HG02938 (cell line): ENCODE measurements around the gene LAMA2.

Experiments used
- ATAC-seq: cut with Tn5 transposase; IDR thresholded peaks from one replicate; pipeline ENCODE4 v1.9.1; 2021; ENCODE audit warnings: mild to moderate bottlenecking, moderate library complexity; ENCODE audit not compliant: unreplicated experiment

Gene LAMA2

DNA sequence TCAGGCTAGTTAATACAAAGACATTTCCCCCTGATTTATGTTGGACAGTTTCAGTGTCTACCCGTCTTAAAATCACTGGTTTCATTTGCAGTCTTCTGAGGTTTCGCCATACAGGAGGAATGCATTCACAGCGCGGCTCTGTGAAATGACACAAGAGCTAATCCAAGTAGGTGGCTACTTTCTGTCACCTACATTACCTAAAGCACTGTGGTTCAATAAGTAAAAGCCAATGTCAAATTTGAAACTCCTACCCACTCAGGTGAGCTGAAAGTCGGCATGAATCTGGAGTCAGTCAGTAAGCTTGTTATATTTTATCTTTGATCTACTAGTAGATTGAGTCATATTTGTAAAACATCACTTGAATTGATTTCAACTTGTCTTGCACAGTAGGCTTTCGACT is 370.8 kb downstream of the LAMA2 start:
- ATAC-seq = no peak

DNA sequence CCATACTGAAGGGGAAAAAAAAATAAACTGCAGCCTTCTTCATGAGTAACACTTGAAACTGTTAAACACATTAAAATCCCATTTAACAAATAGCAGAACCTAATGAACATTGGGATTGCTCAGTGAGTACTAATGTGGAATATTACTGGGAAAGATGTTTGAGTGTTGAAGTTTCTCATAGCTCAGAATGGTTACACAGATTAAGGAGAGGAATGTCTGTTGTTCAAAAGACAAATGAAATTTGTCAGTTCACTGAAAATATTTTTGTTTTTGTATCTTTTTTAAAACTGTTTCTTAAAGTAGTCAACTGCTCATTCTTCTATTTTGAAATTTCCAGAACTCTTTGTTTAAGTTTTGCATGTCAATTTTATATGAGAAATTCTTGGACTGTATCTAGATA is 374.3 kb downstream of the LAMA2 start:
- ATAC-seq = no peak

DNA sequence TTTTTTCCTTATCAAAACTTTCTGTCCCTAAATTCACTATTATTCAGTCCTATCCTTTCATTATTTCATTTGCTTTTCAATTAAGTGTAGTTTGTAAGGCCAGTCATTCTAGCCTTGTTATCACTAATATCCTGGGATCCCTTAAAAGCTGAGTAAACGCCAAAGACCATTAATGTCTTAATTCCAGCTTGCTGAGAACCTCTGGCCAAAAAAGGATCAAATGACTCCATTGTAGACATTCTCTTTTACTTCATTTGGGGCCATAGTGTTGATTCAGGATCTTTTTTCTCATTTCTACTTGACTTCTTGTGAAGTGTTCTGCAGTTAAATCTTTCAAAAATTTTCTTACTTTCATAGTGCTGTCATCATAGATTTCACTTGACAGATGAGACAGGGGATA is 379.7 kb downstream of the LAMA2 start:
- ATAC-seq = no peak

DNA sequence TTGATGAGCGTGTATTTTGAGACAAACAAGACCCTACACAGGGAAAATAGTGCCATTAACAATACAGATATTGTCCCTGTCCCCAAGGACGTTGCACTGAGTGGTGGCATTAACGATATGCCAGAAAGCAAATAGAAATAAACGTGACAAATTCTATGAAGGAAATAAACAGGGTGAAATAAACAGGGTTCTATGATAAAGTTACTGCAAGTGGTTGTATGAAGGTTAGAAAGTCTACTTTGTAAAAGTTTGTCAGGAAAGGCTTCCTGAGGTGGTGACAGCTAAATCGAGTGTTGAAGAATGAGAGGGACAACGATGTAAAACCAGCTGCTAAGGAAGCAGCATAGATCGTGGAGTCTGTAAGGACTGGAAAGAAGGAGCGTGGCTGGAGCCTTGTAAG is 380.2 kb downstream of the LAMA2 start:
- ATAC-seq = no peak

DNA sequence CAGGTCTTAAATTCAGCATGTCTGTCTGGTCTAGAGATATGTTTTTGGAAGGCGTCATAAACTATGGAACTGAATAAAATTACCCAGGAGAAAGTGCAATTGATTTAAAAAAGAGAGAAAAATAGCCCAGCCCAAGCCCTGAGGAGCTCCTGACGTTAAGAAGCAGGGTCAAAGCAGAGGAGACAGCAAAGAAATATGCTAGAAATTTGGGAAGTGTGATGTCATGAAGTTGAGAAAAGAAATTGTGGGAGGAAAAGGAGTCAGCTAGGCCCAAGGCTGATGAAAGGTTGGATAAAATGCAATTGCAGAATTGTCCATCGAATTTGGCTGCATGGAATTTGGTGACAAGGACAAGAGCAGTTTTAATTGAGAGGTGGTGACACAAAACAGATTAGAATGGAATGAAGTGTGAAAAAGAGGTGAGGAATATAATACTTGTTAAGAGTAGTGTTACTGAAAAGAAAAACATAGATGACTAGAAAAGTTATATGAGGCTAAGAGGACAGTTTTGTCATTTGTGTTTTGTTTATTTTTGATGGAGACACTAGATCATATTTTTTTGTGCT is 381.6 kb downstream of the LAMA2 start:
- no peak for ATAC-seq

DNA sequence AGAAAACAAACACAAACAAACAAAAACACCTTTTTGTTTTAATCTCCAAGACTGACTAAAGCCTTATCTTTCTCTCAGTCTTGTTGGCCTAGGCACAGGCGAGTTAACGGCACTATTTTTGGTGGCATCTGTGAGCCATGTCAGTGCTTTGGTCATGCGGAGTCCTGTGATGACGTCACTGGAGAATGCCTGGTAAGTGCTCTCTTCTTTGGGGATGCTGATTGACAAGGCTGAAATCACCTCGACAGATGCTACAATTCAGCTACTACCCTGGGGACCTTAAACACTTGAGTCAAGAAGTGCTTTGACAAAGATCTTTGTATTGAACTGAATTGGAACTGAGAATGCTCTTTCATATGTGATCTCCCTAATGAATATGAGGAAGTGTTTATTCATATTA is 384.1 kb downstream of the LAMA2 start:
- no peak for ATAC-seq

DNA sequence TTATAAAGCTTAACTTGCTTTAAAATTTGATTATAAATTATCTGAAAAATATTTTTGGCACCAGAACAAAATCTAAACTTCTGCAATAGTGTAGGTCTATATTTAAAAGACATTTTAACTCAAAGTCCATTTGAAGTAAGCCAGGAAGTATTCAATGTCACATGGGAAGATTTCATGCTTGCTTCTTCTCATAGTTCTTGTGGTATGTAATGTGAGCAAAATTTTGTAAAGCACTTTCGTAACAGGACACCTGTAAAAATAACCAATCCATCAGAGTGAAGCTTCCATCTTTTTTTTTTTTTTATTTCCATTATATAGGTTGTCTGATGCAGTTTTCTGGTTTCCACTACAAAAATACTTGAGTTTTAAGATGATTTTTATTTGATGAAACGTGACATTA is 386.1 kb downstream of the LAMA2 start:
- ATAC-seq = no peak

DNA sequence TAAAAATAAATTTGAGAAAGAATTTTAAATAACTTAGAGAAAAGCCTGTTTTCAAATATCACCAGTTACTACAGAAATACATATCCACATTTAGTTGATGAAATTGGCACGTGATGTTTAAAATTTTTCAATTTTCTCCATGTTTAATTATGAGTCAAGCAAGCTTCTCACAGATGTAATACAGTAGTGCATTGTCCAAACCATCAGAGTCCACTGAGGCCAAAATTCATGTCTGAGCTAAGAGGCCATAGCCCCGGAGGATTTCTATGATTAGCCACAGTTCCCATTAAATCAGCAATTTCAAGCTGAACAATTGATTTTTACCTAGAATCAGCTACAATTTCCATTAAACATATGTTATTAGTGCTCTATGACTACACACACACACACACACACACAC is 387.0 kb downstream of the LAMA2 start:
- no peak for ATAC-seq

DNA sequence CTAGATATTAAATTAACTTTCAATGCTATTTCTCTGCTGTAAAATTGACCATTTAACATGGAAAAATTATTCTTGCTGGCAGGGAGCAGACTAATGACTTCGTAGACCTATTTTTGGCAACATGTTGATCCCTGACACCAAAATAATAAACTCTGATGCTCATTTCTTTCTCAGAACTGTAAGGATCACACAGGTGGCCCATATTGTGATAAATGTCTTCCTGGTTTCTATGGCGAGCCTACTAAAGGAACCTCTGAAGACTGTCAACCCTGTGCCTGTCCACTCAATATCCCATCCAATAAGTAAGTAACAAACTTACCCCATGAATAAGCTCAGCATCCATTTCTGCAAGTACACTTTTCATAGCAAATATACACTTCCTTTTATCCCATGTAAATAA is 387.5 kb downstream of the LAMA2 start:
- ATAC-seq = no peak

DNA sequence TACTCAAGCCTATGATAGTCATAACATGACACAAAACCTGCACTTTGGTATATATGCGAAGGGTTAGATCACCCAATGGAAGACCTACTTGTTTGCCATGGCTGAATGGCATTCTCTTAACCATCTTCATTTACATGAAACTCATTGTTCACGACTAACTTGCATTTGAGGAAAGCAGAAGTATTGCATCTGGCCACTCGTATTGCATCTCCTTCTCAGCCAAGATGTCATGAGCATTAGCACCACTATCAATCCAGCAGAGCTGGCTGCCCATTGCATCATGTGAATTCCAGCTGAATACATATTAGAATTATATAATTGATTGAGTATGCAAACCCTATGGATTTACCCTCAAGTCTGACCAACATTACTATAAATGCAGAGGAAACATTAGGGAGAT is 390.2 kb downstream of the LAMA2 start:
- no peak for ATAC-seq

DNA sequence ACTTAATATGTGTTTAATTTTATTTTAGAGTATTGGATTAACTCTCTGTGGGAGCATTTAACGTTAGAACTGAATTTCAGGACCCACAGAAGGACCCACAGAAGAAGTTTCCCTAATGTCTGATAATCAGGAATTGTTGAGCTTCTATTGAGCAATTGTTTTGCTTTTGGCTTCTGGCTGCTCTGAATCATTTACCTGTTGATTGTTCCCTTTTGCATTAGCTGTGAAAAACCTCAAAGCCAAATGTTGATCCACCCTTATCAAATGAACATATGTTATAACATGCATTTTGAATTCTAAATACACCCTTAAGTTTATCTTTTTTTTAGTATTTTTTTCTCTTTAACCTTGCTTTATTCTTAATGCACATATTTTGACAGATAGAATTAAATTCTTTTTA is 393.5 kb downstream of the LAMA2 start:
- no peak for ATAC-seq

DNA sequence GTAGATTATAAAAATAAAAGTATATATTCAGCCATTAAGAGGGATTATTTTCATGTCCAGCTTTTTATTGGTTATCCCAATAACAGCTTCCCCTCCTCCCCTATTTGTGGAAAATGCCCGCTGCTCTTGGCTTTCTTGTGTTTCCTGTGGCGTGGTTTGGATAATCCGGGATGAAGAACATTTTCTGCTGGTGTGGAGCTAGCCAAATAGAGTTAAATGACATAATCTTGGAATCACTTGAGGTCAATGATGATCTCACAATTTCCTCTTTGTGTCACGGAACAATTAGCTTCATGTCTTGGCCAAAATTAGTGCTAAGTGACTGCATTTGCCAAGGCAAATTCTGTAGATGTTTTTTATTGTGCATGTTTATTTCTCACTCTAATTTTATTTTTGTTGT is 394.0 kb downstream of the LAMA2 start:
- no peak for ATAC-seq

DNA sequence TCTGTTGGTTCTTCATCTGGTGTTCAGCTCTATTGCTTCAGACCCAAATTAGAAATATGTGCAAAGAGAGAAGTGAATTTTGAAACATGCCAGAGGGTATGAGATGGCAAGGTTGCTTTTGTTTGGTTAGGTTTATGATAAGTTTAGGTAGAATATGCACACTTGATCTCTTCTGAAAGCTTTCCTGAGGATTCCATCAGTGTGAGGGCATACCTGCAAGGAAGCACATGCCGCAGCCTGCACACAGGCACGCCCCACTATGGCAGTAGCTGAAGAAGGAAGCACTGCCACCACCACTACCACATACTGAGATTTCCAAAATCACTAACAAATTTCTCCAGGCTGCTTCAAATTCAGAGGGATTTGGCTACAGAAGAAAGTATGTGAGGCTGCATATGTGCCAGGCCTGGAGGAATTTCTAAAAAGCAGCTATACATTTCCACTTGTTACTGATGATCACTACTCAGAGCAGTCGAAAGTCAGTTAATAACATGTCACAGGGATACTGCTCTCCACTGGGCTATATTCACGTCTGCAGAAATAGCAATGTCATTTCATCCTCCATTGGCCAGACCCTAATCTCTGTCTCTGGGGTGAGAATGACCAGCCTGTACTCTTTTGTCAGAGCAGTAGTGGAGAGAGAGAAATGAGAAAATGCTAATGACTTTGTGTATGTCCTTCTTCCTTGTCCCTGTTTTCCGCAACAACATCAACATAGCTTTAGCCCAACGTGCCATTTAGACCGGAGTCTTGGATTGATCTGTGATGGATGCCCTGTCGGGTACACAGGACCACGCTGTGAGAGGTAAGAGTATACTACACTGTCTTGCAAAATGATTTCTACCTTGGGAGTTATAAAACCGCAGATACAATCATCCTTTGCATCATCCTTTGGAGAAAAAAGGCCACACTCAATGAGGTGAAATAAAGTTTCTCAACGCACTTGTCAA is 396.7 kb downstream of the LAMA2 start:
- no peak for ATAC-seq

DNA sequence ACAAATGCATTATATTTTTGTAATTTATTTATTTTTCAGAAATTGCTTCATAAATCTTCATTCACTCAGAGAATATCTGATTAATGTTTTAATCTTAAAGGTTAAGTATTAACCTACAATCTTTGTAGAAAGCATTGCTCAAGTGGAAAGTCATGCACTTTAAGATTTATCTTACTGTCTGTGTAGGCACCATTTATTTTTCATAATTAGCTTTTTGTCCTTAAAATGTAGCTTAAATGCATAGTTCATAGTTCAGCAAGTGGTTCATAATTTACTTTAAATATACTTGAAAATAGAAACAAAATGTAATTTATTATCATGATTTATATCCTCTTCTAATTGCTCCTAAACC is 397.3 kb downstream of the LAMA2 start:
- ATAC-seq = no peak

DNA sequence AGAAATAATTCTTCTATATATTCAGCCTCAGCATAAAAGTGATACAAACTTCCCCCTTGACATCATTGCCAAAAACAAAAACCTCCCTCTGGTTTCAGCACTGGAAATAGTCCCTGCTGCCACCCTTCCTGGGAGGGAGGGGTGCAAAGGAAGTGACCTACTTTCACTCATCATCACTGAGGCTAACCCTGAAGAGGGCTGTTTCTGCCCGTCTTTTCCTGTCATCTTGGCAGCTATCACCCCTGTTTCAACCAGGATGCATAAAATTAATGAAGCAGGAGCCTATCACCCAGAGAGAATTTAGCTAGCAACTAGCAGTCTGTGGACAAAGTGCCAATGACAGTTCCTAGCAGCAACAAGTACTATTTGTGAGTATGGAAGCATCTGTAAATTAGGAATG is 397.8 kb downstream of the LAMA2 start:
- no peak for ATAC-seq

DNA sequence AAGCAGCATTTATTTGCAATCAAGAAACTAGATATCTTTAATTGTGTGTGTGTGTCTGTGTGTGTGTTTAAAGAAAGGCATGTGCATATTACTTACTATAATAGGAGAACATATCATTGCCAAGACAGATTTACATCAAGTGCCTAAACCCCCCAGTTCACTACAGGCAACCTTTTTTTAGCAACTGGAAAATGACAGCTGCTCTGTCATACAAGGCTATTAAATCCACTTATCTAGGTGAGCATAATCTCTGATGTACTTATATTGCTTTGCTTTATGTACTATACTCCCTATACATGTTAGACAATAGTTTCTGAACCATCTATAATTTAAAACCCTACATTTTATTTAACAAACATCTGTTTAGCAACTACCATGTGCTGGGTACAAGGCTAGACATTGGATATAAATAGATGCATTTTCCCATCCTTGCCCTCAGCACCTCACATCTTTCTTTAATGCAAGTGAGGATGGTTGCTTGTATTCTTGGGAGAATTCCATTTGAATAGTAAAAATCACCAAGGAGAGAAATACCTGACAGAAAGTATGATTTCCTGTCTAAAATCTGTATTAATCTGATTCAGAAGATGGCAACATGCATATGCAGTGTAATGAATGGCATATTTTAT is 398.3 kb downstream of the LAMA2 start:
- ATAC-seq = no peak

DNA sequence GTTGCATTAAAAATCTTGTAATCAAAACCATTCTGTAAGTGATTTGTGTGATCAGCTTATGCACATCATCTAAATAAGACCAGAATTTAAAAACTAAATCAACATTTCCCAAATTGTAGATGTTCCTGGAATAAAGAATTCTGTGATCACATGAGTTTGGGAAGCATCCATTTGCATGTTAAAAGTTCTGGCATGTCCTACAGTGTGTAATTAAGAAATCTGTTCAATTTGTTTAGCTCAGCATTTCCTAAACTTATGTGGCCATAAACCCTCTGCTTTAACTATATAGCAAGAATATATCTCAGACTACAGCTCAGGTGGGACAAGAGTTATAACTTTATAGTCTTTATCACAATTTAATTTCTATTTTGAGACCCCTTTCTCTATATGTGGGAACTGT is 399.1 kb downstream of the LAMA2 start:
- ATAC-seq = no peak

DNA sequence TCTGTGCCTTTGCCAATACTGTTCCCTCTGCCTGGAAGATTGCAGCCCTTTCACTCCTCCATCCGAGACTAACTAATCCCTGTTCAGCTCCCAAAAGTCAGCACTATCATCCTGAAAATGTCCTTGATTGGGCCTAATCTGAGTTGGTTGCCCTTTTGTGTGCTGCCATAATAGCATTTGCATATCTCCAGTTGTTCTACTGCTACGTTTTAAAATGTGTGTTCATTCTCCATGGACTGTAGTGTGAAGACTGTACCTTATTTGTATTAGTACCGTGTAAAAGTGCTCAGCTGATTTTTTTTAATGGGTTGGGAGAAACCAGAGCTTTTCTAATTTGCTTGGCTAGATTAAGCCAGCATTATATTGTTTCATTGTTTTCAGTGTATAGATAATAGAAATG is 401.3 kb downstream of the LAMA2 start:
- no peak for ATAC-seq

DNA sequence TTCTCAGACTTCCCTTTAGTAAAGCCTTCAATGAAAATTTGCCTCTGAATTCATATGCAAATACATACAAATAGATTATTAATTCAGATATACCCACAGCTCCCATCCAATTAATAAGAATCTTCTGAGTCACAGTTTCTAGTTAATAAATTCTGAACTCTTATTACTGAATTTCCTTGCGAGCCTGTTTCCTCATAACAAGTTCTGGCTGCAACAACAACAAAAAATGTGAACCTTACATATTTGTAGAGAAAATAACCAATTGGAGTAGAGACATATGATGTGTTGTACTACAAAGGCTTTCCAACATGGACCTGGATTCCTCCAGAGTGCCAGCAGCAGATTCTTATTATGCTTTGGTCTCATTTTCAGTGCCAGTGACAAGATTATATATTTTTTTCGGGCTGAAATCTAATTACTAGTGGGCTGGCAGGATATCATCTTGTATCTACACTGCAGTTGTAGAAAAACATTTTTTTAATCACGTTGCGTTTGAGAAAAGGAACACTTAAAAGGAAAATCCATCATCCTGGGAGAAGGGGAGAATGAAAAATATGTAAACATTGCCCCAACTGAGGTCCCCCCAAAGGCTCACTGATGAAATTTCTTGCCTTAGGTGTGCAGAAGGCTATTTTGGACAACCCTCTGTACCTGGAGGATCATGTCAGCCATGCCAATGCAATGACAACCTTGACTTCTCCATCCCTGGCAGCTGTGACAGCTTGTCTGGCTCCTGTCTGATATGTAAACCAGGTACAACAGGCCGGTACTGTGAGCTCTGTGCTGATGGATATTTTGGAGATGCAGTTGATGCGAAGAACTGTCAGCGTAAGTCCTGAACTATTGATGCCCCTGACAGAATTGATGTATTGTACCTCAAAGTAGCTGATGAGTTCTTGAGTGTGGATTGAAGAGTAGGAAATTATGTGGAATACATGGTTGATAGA is 404.6 kb downstream of the LAMA2 start:
- no peak for ATAC-seq

DNA sequence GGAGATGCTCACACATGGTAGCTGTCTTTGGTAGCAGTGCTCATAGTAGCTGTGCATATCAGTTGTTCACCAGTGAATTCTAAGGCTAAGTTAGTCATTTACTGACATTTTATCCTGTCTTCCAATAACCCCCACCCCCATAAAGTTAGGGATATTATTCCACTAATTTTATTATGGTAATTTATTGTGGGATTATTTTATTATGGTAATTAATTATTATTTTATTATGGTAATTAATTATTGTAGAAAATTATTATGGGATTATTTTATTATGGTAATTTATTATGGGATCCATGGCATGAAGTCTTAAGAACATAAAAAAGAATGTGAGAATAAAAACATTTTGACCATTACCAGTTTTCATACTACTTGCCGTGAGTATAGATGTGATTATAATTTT is 406.5 kb downstream of the LAMA2 start:
- no peak for ATAC-seq

DNA sequence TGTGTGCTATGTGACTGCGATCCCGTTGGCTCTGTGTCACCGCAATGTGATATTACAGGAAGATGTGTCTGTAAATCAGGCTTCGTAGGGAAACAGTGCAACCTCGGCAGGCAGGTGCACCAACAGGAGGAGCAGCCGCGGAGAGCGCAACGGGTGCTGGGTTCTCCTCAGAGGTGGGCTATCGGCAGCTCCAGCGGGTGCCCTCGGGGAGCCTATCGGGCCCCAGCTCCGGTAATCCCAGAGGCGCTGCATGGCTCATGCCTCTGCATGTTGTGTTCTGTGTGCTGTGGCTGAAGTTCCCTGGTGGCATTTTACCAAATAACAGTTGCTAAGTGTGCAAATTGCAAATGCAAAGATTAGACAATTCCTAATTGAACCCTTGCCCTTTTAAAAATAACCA is 409.9 kb downstream of the LAMA2 start:
- no peak for ATAC-seq
